Epithelial cell of proximal tubule (primary cell): Measurements from ENCODE around the gene GLI3. TPM values are rescaled to one million over a fixed set of nuclear protein-coding genes. Genes with fewer than 3 reads are reported as not detected.

Experiments
- DNase-seq: peaks from one replicate; pipeline ENCODE4 v3.0.0-alpha.2; 2011; ENCODE audit warnings: low read depth
- H3K4me3 ChIP-seq: 2 replicates; pipeline ENCODE4 v1.5.1; 2011; ENCODE audit warnings: low read depth, mild to moderate bottlenecking, low read length
- CTCF ChIP-seq: conservative IDR thresholded peaks from 2 replicates; pipeline ENCODE4 v1.5.1; 2012; ENCODE audit warnings: low read depth, mild to moderate bottlenecking, low read length
- total RNA-seq: library from RNA; depleted of rRNA; stranded (reverse); fragments of >200 nt; gene quantifications from 2 replicates; pipeline ENCODE4 v1.2.3, GENCODE V29; 2015

GLI3 gene
- total RNA-seq, 1 donor from 2014 or later: 2.6 TPM

GRCh38 chr7:42269161-42269560 is 32.2 kb upstream of the GLI3 start:
- DNase-seq: no peak
- no peak for TF ChIP-seq CTCF

GRCh38 chr7:42264702-42265101 is 27.7 kb upstream of the GLI3 start:
- no peak overlapping the region for H3K4me3 ChIP-seq
- no peak for DNase-seq
- no peak for TF ChIP-seq CTCF

More at GRCh38 chr7:42269161-42269560, 32.2 kb upstream of the GLI3 start:
- H3K4me3 ChIP-seq: no peak overlapping the region

- DNase-seq: no peak
- TF ChIP-seq CTCF: no peak
- no peak overlapping the region for H3K4me3 ChIP-seq
Observed at GRCh38 chr7:42263971-42264370, 27.0 kb upstream of the GLI3 start.

GRCh38 chr7:42262964-42263363 is 26.0 kb upstream of the GLI3 start:
- H3K4me3 ChIP-seq: no peak overlapping the region
- TF ChIP-seq CTCF: no peak
- no peak for DNase-seq

- DNase-seq: peak; percentile 61
- TF ChIP-seq CTCF: no peak
- H3K4me3 ChIP-seq: no peak overlapping the region
Observed at GRCh38 chr7:42254217-42254616, 17.2 kb upstream of the GLI3 start.

- no peak for TF ChIP-seq CTCF
- H3K4me3 ChIP-seq: no peak overlapping the region
- DNase-seq: no peak
Observed at GRCh38 chr7:42253316-42253715, 16.3 kb upstream of the GLI3 start.

GRCh38 chr7:42250411-42250810 is 13.4 kb upstream of the GLI3 start:
- H3K4me3 ChIP-seq: no peak overlapping the region
- no peak for DNase-seq
- no peak for TF ChIP-seq CTCF
